WTC11 (cell line): ENCODE data around the gene CLSTN2. TPM values are rescaled to one million over a fixed set of nuclear protein-coding genes. Genes with fewer than 3 reads are reported as not detected.

Experiments used
- ATAC-seq: fragments of 200-7000 bp; cut with Tn5 transposase; 2 replicates; pipeline ENCODE4 v1.10.0; 2021; ENCODE audit warnings: mild to moderate bottlenecking, moderate library complexity
- CTCF ChIA-PET: fragments of 300-600 bp; sonication (Branson Sonifier 250); formaldehyde crosslinking; loops from one replicate; lab custom pipeline; 2021; ENCODE audit warnings: antibody characterized with exemption; lab: Charles Lee
- POLR2A ChIA-PET: fragments of 350-600 bp; sonication (Branson Sonifier 250); formaldehyde crosslinking; loops from one replicate; lab custom pipeline; 2021; ENCODE audit warnings: antibody characterized with exemption; lab: Charles Lee
- DNase-seq: peaks from one replicate; pipeline ENCODE4 v3.0.0; 2021; ENCODE audit warnings: low spot score
- H3K27ac Mint-ChIP-seq: 2 replicates; pipeline ENCODE4 v1.8.0; 2021; ENCODE audit warnings: mixed read lengths
- H3K27me3 Mint-ChIP-seq: 2 replicates; pipeline ENCODE4 v1.8.0; 2021; ENCODE audit warnings: low read depth, mild to moderate bottlenecking, moderate library complexity, mixed read lengths
- H3K36me3 Mint-ChIP-seq: 2 replicates; pipeline ENCODE4 v1.8.0; 2021; ENCODE audit warnings: mixed read lengths
- H3K4me1 Mint-ChIP-seq: 2 replicates; pipeline ENCODE4 v1.8.0; 2022; ENCODE audit warnings: mixed read lengths
- H3K4me3 Mint-ChIP-seq: 2 replicates; pipeline ENCODE4 v1.8.0; 2021; ENCODE audit warnings: mild to moderate bottlenecking, moderate library complexity, mixed read lengths
- H3K9me3 Mint-ChIP-seq: 2 replicates; pipeline ENCODE4 v1.8.0; 2021; ENCODE audit warnings: mixed read lengths
- ATF2 ChIP-seq: sonication (generic); formaldehyde crosslinking; IDR thresholded peaks from 2 replicates; pipeline ENCODE4 v1.8.1; 2022; ENCODE audit warnings: low read depth, missing genetic modification reagents, borderline replicate concordance
- ELF4 ChIP-seq: sonication (generic); formaldehyde crosslinking; IDR thresholded peaks from 2 replicates; pipeline ENCODE4 v1.8.1; 2022; ENCODE audit warnings: low read depth, mild to moderate bottlenecking, moderate library complexity, missing genetic modification reagents
- IRF1 ChIP-seq: sonication (generic); formaldehyde crosslinking; IDR thresholded peaks from 2 replicates; pipeline ENCODE4 v1.8.0; 2023; ENCODE audit warnings: missing genetic modification reagents
- KAT7 ChIP-seq: sonication (generic); formaldehyde crosslinking; IDR thresholded peaks from 2 replicates; pipeline ENCODE4 v1.8.1; 2023; ENCODE audit warnings: missing genetic modification reagents, mild to moderate bottlenecking, borderline replicate concordance
- NR1H2 ChIP-seq: sonication (generic); formaldehyde crosslinking; IDR thresholded peaks from 2 replicates; pipeline ENCODE4 v1.9.0; 2021; ENCODE audit warnings: mild to moderate bottlenecking, moderate library complexity, missing genetic modification reagents
- NR2C2 ChIP-seq: sonication (generic); formaldehyde crosslinking; IDR thresholded peaks from 2 replicates; pipeline ENCODE4 v1.8.0; 2022; ENCODE audit warnings: mild to moderate bottlenecking, missing genetic modification reagents
- PRDM15 ChIP-seq: sonication (generic); formaldehyde crosslinking; IDR thresholded peaks from 2 replicates; pipeline ENCODE4 v1.8.0; 2022; ENCODE audit warnings: missing genetic modification reagents
- RELA ChIP-seq: sonication (generic); formaldehyde crosslinking; IDR thresholded peaks from 2 replicates; pipeline ENCODE4 v1.8.1; 2022; ENCODE audit warnings: missing genetic modification reagents, mild to moderate bottlenecking, borderline replicate concordance
- RORB ChIP-seq: fragments of 250-450 bp; sonication (Bioruptor Pico); IDR thresholded peaks from 2 replicates; pipeline ENCODE4 v1.9.0; 2021; ENCODE audit warnings: mild to moderate bottlenecking
- SMAD4 ChIP-seq: sonication (generic); formaldehyde crosslinking; IDR thresholded peaks from 2 replicates; pipeline ENCODE4 v1.8.0; 2022; ENCODE audit warnings: mild to moderate bottlenecking, missing genetic modification reagents
- SP1 ChIP-seq: sonication (generic); formaldehyde crosslinking; conservative IDR thresholded peaks from 2 replicates; pipeline ENCODE4 v1.8.1; 2022; ENCODE audit warnings: missing genetic modification reagents
- TP53 ChIP-seq: sonication (generic); formaldehyde crosslinking; IDR thresholded peaks from 2 replicates; pipeline ENCODE4 v1.8.1; 2023; ENCODE audit warnings: mild to moderate bottlenecking, missing genetic modification reagents
- USF1 ChIP-seq: sonication (generic); formaldehyde crosslinking; IDR thresholded peaks from 2 replicates; pipeline ENCODE4 v1.8.0; 2022; ENCODE audit warnings: mild to moderate bottlenecking, missing genetic modification reagents
- ZNF219 ChIP-seq: sonication (generic); formaldehyde crosslinking; IDR thresholded peaks from 2 replicates; pipeline ENCODE4 v1.8.0; 2023; ENCODE audit warnings: missing genetic modification reagents, mild to moderate bottlenecking, borderline replicate concordance
- ZNF396 ChIP-seq: fragments of 250-450 bp; sonication (Bioruptor Pico); IDR thresholded peaks from 2 replicates; pipeline ENCODE4 v1.8.0; 2021; ENCODE audit warnings: mild to moderate bottlenecking, moderate library complexity, borderline replicate concordance
- ZNF423 ChIP-seq: fragments of 250-450 bp; sonication (Bioruptor Pico); IDR thresholded peaks from 2 replicates; pipeline ENCODE4 v2.1.2; 2022; ENCODE audit warnings: mild to moderate bottlenecking, moderate library complexity
- total RNA-seq: library from RNA; stranded (reverse); gene quantifications from 3 replicates; pipeline ENCODE4 v1.2.3, GENCODE V29; 2021
- TF ChIP-seq, protein P1 (sequence below): sonication (generic); formaldehyde crosslinking; IDR thresholded peaks from 2 replicates; pipeline ENCODE4 v1.8.0; 2022; ENCODE audit warnings: mild to moderate bottlenecking, missing genetic modification reagents
- TF ChIP-seq, protein P2 (sequence below): sonication (generic); formaldehyde crosslinking; IDR thresholded peaks from 2 replicates; pipeline ENCODE4 v1.8.1; 2023; ENCODE audit warnings: mild to moderate bottlenecking, moderate library complexity, missing genetic modification reagents
- TF ChIP-seq, protein P3 (sequence below): sonication (generic); formaldehyde crosslinking; IDR thresholded peaks from 2 replicates; pipeline ENCODE4 v1.8.1; 2022; ENCODE audit warnings: missing genetic modification reagents, borderline replicate concordance

Gene CLSTN2
- total RNA-seq, 1 experiment from 2014 or later, result 0.35 TPM

DNA sequence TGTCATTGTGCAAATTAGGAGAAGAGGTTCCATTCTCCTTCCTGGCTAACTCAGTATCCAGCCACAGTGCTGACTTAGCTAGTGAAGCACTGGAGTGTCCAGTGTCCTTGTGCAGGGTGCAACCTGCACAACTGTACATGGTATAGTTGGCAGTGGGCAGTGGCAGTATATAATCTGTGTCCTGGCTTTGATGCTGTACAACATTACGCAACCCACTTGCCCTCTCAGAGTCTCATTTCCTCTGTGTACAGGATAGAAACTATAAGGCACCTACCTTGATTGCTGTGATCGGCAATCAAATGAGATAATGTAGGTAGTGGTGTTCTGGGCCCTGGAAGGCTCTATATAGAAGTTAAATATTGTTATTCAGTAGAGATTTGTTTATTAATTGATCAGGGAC, 333.6 kb downstream of the CLSTN2 start (continued):
- TF ChIP-seq KAT7 (CRISPR knock-in tag), result no peak
- TF ChIP-seq, protein P1, sequence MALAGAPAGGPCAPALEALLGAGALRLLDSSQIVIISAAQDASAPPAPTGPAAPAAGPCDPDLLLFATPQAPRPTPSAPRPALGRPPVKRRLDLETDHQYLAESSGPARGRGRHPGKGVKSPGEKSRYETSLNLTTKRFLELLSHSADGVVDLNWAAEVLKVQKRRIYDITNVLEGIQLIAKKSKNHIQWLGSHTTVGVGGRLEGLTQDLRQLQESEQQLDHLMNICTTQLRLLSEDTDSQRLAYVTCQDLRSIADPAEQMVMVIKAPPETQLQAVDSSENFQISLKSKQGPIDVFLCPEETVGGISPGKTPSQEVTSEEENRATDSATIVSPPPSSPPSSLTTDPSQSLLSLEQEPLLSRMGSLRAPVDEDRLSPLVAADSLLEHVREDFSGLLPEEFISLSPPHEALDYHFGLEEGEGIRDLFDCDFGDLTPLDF (CRISPR knock-in tag), result no peak

DNA sequence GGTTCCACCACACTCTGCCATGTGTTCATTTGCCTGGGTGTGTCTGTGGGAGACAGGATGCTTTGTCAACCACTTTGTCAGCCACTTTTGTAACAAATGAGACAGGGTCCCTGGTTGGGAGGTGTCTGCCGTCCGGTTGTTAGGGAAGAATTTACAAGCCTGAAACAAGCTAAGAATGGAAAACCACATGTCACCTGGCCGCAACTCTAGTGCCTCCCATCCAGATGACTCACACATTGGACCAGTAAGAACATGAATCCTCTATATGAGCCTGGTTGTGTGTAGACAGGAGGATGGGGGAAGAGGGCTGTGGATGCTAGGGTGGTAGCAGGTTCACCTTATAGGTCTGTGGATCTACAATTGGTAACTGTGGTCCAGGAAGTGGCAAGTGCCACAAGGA, 335.3 kb downstream of the CLSTN2 start:
- Mint-ChIP-seq H3K9me3 (no peaks in the 10 kb centered on the region), H3K4me3 (no peak overlapping the region), H3K4me1 (peaks cover 8% of the 10 kb centered on the region), H3K36me3 (no peaks in the 10 kb centered on the region), H3K27me3 (peaks cover 4% of the 10 kb centered on the region; the same call in 1 of the 2 replicates), H3K27ac (no peak overlapping the region)
- TF ChIP-seq SMAD4, result no peak
- no peak for TF ChIP-seq USF1
- TF ChIP-seq, protein P2, sequence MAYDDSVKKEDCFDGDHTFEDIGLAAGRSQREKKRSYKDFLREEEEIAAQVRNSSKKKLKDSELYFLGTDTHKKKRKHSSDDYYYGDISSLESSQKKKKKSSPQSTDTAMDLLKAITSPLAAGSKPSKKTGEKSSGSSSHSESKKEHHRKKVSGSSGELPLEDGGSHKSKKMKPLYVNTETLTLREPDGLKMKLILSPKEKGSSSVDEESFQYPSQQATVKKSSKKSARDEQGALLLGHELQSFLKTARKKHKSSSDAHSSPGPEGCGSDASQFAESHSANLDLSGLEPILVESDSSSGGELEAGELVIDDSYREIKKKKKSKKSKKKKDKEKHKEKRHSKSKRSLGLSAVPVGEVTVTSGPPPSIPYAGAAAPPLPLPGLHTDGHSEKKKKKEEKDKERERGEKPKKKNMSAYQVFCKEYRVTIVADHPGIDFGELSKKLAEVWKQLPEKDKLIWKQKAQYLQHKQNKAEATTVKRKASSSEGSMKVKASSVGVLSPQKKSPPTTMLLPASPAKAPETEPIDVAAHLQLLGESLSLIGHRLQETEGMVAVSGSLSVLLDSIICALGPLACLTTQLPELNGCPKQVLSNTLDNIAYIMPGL (CRISPR knock-in tag), result no peak
- no peak for TF ChIP-seq NR2C2 (CRISPR knock-in tag)
- no peak for TF ChIP-seq ELF4 (CRISPR knock-in tag)
- TF ChIP-seq, protein P3, sequence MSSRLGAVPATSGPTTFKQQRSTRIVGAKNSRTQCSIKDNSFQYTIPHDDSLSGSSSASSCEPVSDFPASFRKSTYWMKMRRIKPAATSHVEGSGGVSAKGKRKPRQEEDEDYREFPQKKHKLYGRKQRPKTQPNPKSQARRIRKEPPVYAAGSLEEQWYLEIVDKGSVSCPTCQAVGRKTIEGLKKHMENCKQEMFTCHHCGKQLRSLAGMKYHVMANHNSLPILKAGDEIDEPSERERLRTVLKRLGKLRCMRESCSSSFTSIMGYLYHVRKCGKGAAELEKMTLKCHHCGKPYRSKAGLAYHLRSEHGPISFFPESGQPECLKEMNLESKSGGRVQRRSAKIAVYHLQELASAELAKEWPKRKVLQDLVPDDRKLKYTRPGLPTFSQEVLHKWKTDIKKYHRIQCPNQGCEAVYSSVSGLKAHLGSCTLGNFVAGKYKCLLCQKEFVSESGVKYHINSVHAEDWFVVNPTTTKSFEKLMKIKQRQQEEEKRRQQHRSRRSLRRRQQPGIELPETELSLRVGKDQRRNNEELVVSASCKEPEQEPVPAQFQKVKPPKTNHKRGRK (CRISPR knock-in tag), result no peak
- TF ChIP-seq PRDM15, result no peak
- TF ChIP-seq TP53, result no peak
- TF ChIP-seq ZNF396 (CRISPR knock-in tag), result no peak
- TF ChIP-seq ATF2, result no peak
- TF ChIP-seq RORB (CRISPR knock-in tag), result no peak
- no peak for TF ChIP-seq IRF1 (CRISPR knock-in tag)
- TF ChIP-seq SP1, result no peak
- TF ChIP-seq RELA, result no peak
- TF ChIP-seq NR1H2 (CRISPR knock-in tag), result no peak
- no peak for TF ChIP-seq ZNF423 (CRISPR knock-in tag)
- no peak for TF ChIP-seq ZNF219 (CRISPR knock-in tag)
- CTCF ChIA-PET, result no interaction called here
- POLR2A ChIA-PET, result no interaction called here
- DNase-seq, result no peak
- no peak for ATAC-seq
